Measurements from ENCODE around the gene SLC25A39.

GRCh38 chr17:44338702-44339101 lies 14.1 kb upstream of the SLC25A39 start:
- no peak for TF ChIP-seq CTCF (IDR thresholded peaks at IDR 0.05)
- TF ChIP-seq POLR2A (IDR thresholded peaks at IDR 0.05): no peak

Data from Peyer's patch (tissue), 4 donors.